ENCODE results near the gene FAM149B1. TPM values are rescaled to one million over a fixed set of nuclear protein-coding genes. Genes with fewer than 3 reads are reported as not detected.

The FAM149B1 gene
- total RNA-seq, 1 donor from 2014 or later, result 26.0 TPM

- DNase-seq, result peak; percentile 48
Observed at GRCh38 chr10:73174148-73174925, 6.4 kb downstream of the FAM149B1 start.

- DNase-seq, result no peak
Observed at GRCh38 chr10:73182568-73182967, 14.6 kb downstream of the FAM149B1 start.

- DNase-seq, result peak; percentile 82
Observed at GRCh38 chr10:73183667-73184281, 15.9 kb downstream of the FAM149B1 start.

- no peak for DNase-seq
Observed at GRCh38 chr10:73186266-73186665, 18.3 kb downstream of the FAM149B1 start.

GRCh38 chr10:73190188-73190587 lies 22.3 kb downstream of the FAM149B1 start:
- no peak for DNase-seq

GRCh38 chr10:73205081-73205480 lies 37.2 kb downstream of the FAM149B1 start:
- DNase-seq, result no peak

GRCh38 chr10:73205890-73206289 lies 38.0 kb downstream of the FAM149B1 start:
- DNase-seq, result no peak

GRCh38 chr10:73206385-73206784 lies 38.5 kb downstream of the FAM149B1 start:
- no peak for DNase-seq

GRCh38 chr10:73207883-73208282 lies 40.0 kb downstream of the FAM149B1 start:
- no peak for DNase-seq

GRCh38 chr10:73209705-73210104 lies 41.8 kb downstream of the FAM149B1 start:
- DNase-seq, result peak; percentile 62

- DNase-seq, result no peak
Observed at GRCh38 chr10:73210395-73211105, 42.6 kb downstream of the FAM149B1 start.

- DNase-seq, result no peak
Observed at GRCh38 chr10:73211106-73211811, 43.3 kb downstream of the FAM149B1 start.

GRCh38 chr10:73215749-73216148 lies 47.8 kb downstream of the FAM149B1 start:
- DNase-seq, result no peak

- no peak for DNase-seq
Observed at GRCh38 chr10:73217628-73218027, 49.7 kb downstream of the FAM149B1 start.

GRCh38 chr10:73218431-73219191 lies 50.7 kb downstream of the FAM149B1 start:
- peak; percentile 64 for DNase-seq

- DNase-seq, result no peak
Observed at GRCh38 chr10:73219384-73219783, 51.5 kb downstream of the FAM149B1 start.

GRCh38 chr10:73220989-73221388 lies 53.1 kb downstream of the FAM149B1 start:
- DNase-seq, result no peak

- peak; percentile 6 for DNase-seq
Observed at GRCh38 chr10:73225518-73225917, 57.6 kb downstream of the FAM149B1 start.

GRCh38 chr10:73226663-73227062 lies 58.7 kb downstream of the FAM149B1 start:
- DNase-seq, result no peak

- no peak for DNase-seq
Observed at GRCh38 chr10:73228247-73228646, 60.3 kb downstream of the FAM149B1 start.

GRCh38 chr10:73229567-73229966 lies 61.6 kb downstream of the FAM149B1 start:
- DNase-seq, result no peak

GRCh38 chr10:73232887-73233286 lies 65.0 kb downstream of the FAM149B1 start:
- DNase-seq, result peak; percentile 24
